HG03103 (cell line): ENCODE results near the gene WDR1.

Source experiments
- ATAC-seq: cut with Tn5 transposase; IDR thresholded peaks from one replicate; pipeline ENCODE4 v1.9.1; 2021; ENCODE audit warnings: low read depth; ENCODE audit not compliant: unreplicated experiment

WDR1 gene

DNA sequence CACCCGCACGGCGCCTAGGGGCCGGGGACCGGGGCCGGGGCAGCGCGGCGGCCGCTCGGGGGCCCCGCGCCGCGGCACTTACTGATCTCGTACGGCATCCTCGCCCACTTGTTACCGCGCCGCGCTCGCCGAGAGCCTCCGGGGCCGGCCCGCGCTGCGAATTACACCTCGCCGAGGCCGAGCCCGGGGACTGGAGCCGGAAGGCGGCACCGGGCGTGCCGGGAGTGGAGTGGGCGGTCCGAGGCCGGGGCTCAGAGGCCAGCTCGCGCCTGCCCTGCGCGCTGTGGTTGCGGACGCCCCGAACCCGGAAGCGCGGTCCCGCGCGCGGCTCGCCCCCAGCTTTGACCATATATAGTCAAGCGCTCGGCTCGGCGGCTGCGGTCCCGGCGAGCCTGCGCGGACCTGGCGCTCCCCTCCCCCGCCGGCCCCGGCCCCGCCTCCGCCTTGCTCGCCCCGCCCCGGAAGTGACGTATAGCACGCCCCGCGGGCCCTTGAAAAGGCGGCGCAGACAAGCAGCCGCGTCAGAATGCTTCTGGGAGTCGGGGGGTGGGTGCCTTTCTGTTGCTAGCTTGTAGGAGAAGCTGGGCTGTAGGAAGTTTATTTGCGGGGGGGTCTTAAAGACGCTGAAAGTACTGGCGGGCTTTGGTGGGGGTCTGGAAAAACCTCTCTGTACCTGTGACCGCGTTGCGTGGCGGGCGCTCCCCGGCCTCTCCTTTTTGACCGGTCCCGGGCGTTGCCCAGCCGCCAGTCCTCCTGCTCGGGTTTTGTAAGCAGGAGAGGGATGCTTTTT, at the start of gene WDR1:
Gene WDR1, minus strand, starts transcription at position 231 of the 790 bp plus-strand sequence. Its CDS starts 133 bp downstream, at position 98.
- ATAC-seq: peak; percentile 87

DNA sequence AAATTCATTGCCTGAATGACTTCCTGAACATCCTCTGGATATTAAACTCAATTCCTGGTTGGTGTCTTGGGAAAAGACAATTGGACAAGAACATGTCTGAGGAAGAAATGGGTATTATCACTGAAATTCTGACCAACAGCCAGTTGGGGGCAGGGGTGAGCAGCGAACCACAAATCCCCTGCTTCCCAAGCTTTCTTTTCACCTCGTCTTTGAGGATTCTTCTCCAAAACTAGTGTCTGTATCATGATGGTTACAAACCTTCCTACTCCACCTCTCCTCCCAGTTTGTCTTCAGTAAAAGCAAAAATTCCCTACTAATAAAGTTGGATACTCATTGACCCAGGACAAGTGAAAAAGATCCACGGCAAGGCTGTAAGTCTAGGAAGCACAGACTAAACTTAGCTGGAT, 48.3 kb upstream of the WDR1 start:
- no peak for ATAC-seq

GRCh38 chr4:10163296-10163695, 46.7 kb upstream of the WDR1 start:
- ATAC-seq: no peak

DNA sequence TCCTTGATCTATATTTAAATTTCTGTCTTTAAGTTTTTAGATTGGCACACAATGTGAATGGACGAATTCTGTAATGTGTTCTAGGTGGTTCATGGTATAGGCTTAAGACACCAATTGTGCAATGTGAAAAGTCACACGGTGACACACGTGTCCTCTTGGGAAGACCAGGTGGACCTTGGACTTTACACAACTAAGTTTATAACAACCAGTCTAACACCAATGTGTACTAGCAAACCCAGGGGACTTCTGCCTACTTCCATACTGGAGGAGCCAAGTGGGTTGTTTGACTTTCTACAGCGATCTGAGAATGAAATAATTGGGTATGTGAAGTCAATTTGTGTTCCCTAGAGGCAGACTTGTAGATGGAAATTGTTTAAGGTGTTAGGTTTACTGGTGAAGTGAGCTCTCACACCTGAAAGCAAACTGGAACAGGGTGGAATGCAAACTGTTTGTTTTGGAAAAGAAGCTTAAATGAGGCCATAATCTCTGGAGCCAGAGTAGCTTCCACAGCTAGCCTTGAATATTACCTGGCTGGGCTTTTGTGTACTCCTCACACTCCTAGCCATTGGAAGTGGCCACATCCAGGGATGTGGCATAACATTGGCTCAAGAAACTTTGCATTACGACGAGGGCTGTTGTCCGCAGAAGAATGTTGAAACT, 45.9 kb upstream of the WDR1 start:
- no peak for ATAC-seq

DNA sequence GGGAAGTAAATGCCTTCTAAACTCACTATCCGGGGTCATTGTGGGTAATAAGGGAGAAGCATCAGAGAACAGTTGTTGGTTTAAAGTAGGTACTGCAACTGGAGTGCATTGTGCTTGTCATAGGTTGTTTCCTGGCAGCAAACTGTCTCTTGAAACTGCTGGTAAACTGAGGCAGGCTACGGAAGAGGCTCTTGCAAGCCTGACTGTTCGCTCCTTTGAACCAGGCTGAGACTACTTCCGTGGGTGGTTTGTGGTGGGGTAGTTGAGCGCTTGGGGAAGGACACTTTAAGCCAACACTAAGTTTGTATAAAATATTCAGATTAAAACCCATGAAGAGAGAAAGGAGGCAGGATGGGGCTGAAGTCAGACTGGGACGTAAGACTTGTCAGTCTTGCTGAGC, 45.2 kb upstream of the WDR1 start:
- no peak for ATAC-seq

DNA sequence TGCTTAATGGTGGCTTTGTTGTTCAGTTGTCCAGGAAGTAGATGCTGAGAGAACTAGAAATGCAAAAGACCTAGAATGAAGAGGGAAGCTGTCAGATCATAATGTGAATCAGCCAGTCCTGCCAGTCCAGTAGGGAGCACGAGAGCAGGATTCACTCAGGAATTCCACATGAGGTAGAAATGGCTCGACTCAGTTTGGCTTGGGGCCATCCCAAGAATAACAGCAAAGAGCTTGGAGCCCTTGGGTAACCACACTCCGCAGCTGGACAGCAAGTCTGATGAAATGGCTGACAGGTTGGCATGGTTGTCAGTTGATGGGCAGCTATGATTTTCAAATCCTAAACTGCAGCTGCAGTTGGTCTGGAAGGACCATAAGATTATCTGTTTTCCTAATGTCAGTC, 44.5 kb upstream of the WDR1 start:
- no peak for ATAC-seq

DNA sequence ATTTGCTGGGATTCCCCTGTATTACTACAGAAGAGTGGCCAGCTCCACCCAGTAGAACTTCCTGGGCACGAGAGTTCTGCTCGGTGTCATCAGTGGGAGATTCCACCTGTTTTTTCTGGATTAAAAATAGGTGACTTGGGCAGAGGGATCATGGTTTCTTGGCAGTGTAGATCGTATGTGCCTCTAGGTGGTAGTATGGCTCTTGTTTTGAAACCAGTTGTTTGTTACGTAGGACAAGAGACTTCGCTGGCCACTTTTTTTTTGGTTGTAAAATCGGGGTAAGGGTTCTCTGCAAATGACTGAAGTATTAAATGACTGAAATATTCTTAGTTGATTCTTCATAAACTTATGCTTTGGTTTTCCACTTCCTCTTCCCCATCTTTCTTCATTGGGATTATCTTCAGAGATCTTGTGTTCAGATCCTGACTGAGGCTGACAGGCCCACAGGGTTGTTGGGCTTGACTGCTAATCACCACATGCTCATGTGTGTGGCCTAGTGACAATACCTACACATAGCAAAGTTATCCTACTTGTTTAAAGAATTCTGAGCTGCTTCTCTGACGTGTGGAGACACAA, 43.8 kb upstream of the WDR1 start:
- no peak for ATAC-seq

DNA sequence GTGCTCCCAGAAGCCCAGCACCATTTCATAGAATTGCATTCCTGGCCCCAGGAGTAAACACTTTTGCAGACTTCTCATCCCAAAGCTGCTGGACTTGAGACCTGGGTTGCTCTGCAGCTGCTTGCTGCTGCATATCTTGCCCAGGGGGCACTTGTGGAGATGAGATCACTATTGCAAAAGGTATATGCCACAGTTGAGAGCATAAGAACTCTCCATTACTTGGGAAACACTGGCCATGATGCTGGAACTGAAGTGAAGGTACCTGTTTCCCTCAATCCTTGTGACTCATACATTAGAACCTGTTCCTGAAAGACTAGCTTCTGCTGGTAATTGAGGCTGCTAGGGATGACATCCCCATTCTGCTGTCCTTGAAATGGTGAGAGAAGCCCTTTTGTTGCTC, 43.1 kb upstream of the WDR1 start:
- ATAC-seq: no peak

DNA sequence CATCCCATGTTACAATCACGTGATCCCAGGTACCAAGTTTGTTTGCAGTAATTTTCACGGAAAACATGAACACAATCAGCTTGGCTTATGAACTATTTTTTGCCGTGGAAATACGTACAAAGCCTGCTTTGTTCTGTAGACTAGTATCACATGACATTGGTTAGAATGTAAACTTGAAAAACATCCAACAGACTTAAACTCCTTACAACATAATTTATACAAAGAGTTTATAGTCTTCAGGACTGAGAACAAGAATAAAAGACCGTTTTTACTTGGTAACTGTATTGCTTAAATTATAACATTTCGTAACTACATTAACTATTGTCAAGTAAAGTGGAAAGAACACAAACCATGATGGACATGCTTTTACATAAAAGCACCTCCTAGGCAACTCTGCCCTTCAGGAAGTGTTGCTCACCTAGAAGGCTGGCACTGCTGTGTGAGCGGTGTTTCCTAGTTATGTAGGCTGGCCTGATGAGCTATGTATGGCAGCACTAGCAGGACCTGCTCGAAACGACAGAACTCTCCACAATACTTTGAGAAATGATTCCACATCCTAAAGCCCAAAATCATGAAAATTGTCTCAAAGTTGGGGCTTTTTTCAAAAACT, 41.8 kb upstream of the WDR1 start:
- no peak for ATAC-seq

GRCh38 chr4:10157478-10158332, 41.1 kb upstream of the WDR1 start:
- peak; percentile 84 for ATAC-seq

- ATAC-seq: no peak
Observed at GRCh38 chr4:10154241-10154640, 37.6 kb upstream of the WDR1 start.

GRCh38 chr4:10153161-10153560, 36.6 kb upstream of the WDR1 start:
- no peak for ATAC-seq

- peak; percentile 67 for ATAC-seq
Observed at GRCh38 chr4:10151182-10151581, 34.6 kb upstream of the WDR1 start.

DNA sequence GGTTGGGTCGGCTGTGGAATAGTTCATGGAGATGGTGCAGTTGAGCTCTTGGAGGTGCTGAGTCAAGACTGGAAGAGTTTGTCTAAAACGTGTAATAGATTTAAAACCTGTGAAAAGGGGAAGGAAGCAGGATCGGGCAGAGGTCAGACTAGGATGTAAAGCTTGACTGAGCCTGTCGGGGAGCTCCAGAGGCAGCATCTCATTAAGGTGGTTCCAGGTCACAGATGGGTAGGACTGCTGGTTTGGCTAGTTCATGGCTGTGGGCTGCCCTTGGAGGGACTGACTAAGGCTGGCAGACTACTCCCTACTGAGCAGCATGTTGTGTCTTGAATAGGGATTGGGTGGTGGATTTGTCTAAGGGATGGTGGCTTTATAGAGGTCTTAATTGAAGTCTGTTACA, 28.4 kb upstream of the WDR1 start:
- ATAC-seq: no peak

DNA sequence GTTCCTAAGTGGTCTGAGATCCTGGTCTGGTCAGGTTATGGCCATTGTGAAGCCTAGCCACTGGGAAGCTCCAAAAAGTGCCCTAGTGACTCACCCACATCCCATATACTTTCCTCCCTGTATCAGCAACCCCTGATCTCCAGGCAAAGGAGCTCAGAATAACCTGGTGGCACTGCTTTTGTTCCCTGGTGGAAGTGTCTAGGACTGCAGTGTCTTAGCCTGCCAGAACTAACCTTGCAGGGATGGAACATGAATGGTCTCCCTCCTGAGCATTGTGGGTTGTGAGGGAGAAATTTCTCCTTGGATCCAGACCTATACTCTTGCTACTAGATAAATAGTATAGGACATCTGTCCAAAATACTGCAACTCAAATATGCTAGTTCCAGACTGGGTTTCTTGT, 27.9 kb upstream of the WDR1 start:
- ATAC-seq: no peak

DNA sequence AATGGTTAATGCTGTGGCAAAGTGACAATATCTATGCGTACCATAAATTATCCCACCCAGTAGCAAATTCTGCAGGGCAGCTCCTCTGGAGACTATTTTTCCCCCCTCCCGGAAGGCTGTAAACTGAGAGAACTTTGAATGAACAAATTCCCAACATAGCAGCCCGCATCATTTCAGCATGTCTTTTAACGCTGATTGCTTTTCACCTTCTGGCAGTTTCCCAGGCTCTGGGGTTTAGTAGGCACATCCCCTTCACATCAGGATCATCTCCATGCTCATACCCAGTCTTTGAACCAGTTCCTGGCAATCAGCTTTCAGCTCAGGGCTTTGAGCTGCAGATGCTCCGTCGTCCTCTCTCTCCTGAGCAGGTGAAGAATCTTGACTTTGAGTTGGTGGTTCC, 26.6 kb upstream of the WDR1 start:
- no peak for ATAC-seq

DNA sequence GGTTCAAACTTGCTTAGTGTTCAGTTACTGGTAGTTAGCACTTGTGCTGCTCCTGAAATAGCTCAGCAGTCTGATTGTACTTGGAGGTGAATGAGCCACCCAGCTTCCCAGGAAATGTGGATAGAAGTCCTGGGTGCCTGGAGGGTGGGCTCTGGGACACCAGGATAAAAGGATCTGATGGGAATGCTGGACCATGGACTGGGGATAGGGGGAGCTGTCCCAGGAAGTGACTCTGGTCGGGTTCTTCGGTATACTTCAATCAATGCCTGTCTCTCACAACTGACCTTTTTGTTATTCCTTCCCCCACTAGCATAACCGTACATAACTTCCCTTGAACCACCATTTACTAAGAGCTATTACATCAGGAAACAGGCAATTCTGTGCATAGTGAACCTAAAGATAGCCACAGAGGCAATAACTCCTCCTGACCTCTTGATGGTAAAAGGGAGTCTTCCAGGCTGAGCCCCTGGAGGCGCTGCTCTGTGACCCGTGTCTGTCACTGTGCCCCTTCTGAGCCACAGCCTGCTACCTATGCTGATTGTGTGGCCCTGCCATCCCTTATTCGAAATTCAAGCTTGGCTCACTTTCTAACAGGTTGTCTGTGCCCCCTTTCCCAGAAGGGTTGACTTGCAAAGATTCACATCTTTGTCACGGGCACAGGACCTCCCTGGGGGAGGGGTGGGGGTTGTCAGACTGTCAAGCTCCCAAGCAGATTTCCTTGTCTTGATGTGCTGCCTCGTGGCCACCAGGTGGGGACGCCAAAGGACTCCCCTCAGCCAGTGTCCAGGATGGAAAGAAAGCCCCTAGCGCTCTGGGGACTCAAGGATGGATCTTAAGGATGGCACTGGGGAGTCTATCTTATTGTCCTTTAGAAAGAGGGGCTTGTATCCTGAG, 24.5 kb upstream of the WDR1 start:
- no peak for ATAC-seq

- ATAC-seq: no peak
Observed at GRCh38 chr4:10139518-10139917, 22.9 kb upstream of the WDR1 start.

DNA sequence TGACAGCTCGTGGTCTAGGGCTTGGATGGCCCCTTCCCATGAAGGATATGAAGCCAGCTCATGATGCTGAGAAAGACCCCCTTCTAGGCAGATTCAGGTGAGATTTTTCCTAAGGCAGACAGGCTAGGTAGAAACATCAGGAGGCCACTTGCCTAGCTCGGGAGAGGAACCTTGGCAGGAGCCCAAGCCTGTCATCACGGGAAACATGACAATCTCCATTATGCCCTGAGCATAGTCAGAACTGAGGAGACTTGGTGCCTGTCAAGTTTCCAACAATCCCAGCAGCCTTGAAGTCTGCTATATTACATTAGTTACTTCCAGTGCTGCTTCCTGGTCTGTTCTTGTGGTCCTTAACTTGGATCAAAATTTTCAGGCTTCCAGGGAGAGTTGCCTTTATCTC, 18.7 kb upstream of the WDR1 start:
- ATAC-seq: no peak

GRCh38 chr4:10134141-10134540, 17.5 kb upstream of the WDR1 start:
- no peak for ATAC-seq
